GM18499 (cell line): Measurements from ENCODE around the gene BHLHE23.
"Not testable (repeated sequence)": the region's sequence is repeated elsewhere in the genome, so short reads cannot be mapped to it uniquely, and the experiment has no call there.

Source experiments
- ATAC-seq: cut with Tn5 transposase; IDR thresholded peaks from one replicate; pipeline ENCODE4 v1.9.1; 2021; ENCODE audit warnings: moderate number of reproducible peaks; ENCODE audit not compliant: insufficient read depth, unreplicated experiment

BHLHE23 gene

GRCh38 chr20:62964700-62965099, 42.1 kb downstream of the BHLHE23 start:
- no peak for ATAC-seq

GRCh38 chr20:62963614-62964397, 43.0 kb downstream of the BHLHE23 start:
- ATAC-seq: no peak

GRCh38 chr20:62962891-62963613, 43.7 kb downstream of the BHLHE23 start:
- ATAC-seq: no peak

- no peak for ATAC-seq
Observed at GRCh38 chr20:62962221-62962879, 44.4 kb downstream of the BHLHE23 start.

- ATAC-seq: no peak
Observed at GRCh38 chr20:62961799-62962198, 45.0 kb downstream of the BHLHE23 start.

GRCh38 chr20:62961310-62961783, 45.4 kb downstream of the BHLHE23 start:
- no peak for ATAC-seq

GRCh38 chr20:62960446-62961309, 46.1 kb downstream of the BHLHE23 start:
- ATAC-seq: not testable (repeated sequence)

- no peak for ATAC-seq
Observed at GRCh38 chr20:62959998-62960436, 46.7 kb downstream of the BHLHE23 start.

GRCh38 chr20:62959101-62959971, 47.4 kb downstream of the BHLHE23 start:
- ATAC-seq: no peak

- ATAC-seq: no peak
Observed at GRCh38 chr20:62958388-62959100, 48.2 kb downstream of the BHLHE23 start.

GRCh38 chr20:62957136-62958117, 49.3 kb downstream of the BHLHE23 start:
- ATAC-seq: no peak

GRCh38 chr20:62956387-62957135, 50.2 kb downstream of the BHLHE23 start:
- ATAC-seq: no peak
